Peyer's patch (tissue), 4 donors: ENCODE results near the gene EEF2. TPM values are rescaled to one million over a fixed set of nuclear protein-coding genes. Genes with fewer than 3 reads are reported as not detected.

Experiments
- DNase-seq, 3 donors: peaks; one replicate each; pipeline ENCODE4 v3.0.0-alpha.2; 2017 to 2019
- H3K27ac ChIP-seq, 4 donors: fragments of 200-600 bp; sonication (generic); one replicate each; pipeline ENCODE4 v1.5.1; 2016 to 2019
- H3K27me3 ChIP-seq, 2 donors: fragments of 200-600 bp; sonication (generic); one replicate each; pipeline ENCODE4 v1.5.1; 2019
- H3K36me3 ChIP-seq, 3 donors: fragments of 200-600 bp; sonication (generic); one replicate each; pipeline ENCODE4 v1.5.1; 2016 to 2019
- H3K4me1 ChIP-seq, 4 donors: fragments of 200-600 bp; sonication (generic); one replicate each; pipeline ENCODE4 v1.5.1; 2016 to 2019
- H3K4me3 ChIP-seq, 4 donors: fragments of 200-600 bp; sonication (generic); 1 replicate in 3 of 4; 2 replicates in 1 of 4; pipeline ENCODE4 v1.5.1; 2016 to 2019; ENCODE audit warnings: mild to moderate bottlenecking in 1 of 4
- H3K9me3 ChIP-seq, 4 donors: fragments of 200-600 bp; sonication (generic); one replicate each; pipeline ENCODE4 v1.5.1; 2016 to 2019; ENCODE audit warnings: mild to moderate bottlenecking in 1 of 4
- POLR2A ChIP-seq, 2 donors: fragments of 450-650 bp; IDR thresholded peaks; one replicate each; pipeline ENCODE4 v1.5.1; 2017; ENCODE audit warnings: antibody characterized with exemption in 2 of 2, mild to moderate bottlenecking in 2 of 2, moderate library complexity in 2 of 2
- total RNA-seq, 4 donors: library from RNA; depleted of rRNA; stranded (reverse); fragments of >200 nt; gene quantifications; one replicate each; pipeline ENCODE4 v1.1.0, GENCODE V29; 2016
- TF ChIP-seq, protein P1 (sequence below), 6 experiments: fragments of 450-650 bp in 4 of 6; fragments of 200-600 bp in 2 of 6; sonication (generic) in 1 of 6; IDR thresholded peaks; one replicate each; pipeline ENCODE4 v1.5.1; 2017 to 2019; ENCODE audit warnings: antibody characterized with exemption in 6 of 6, mild to moderate bottlenecking in 3 of 6, moderate library complexity in 1 of 6

EEF2 gene
- 1,000 to 10,000 TPM in 3 of 4 donors, 100 to 1,000 TPM in 1; 914 to 1,425 (median 1,203) TPM for total RNA-seq

DNA sequence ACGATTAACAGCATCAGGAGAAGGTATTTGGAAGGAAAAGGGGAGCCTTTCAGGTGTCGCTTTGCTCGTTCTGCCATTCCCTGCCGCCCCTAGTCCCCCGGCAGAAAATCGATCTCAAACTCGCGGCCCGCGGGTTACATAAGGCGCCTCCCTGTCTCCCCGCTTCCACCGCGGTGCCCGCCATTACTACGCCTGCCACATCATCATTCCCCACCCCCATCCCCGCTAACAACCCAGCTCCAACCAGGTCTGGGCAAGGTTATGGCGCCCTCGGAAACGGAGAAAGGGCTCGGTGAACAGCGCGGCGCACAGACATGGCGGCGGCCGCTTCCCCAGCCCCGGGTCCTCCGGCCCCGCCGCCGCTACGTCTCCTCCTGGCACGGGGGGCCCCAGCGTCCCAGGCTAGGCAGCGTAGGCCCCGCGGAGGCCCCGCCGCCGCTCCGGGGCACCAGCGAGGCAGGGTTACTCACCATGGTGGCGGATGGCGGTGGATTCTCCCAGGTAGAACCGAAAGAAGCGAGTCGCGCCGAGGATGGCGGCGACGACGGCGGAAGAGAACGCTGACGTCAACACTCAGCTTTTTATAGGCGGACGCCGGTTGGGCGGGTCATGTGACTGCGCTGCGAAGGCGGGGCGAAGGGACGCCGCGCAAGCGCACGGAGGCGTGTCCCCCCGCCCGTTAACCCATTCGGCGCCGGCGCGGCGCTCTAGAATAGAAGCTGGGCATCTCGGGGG is at the start of gene EEF2:
Gene EEF2 (minus strand): TSS at position 556 of the 735 bp plus-strand sequence. CDS start 83 bp downstream, at position 473.
- Histone ChIP-seq H3K4me1 (peaks cover 9 to 40% (median 16%) of the 10 kb centered on the region in 4 donors), H3K27me3 (no peaks in the 10 kb centered on the region)
- TF ChIP-seq POLR2A (IDR thresholded peaks at IDR 0.05) = peak; percentile 99 to 100
- TF ChIP-seq, protein P1, sequence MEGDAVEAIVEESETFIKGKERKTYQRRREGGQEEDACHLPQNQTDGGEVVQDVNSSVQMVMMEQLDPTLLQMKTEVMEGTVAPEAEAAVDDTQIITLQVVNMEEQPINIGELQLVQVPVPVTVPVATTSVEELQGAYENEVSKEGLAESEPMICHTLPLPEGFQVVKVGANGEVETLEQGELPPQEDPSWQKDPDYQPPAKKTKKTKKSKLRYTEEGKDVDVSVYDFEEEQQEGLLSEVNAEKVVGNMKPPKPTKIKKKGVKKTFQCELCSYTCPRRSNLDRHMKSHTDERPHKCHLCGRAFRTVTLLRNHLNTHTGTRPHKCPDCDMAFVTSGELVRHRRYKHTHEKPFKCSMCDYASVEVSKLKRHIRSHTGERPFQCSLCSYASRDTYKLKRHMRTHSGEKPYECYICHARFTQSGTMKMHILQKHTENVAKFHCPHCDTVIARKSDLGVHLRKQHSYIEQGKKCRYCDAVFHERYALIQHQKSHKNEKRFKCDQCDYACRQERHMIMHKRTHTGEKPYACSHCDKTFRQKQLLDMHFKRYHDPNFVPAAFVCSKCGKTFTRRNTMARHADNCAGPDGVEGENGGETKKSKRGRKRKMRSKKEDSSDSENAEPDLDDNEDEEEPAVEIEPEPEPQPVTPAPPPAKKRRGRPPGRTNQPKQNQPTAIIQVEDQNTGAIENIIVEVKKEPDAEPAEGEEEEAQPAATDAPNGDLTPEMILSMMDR (IDR thresholded peaks at IDR 0.05) = peak in 2 of 6 experiments; percentile 7 to 21

GRCh38 chr19:4034048-4035017 is 49.1 kb upstream of the EEF2 start:
- Histone ChIP-seq H3K27me3 (no peaks in the 10 kb centered on the region), H3K4me3 (no peak overlapping the region), H3K27ac (no peak overlapping the region), H3K36me3 (peaks cover 0 to 79% (median 0%) of the 10 kb centered on the region in 3 donors), H3K4me1 (no peaks in the 10 kb centered on the region), H3K9me3 (no peaks in the 10 kb centered on the region)
- DNase-seq = no peak
- no peak for TF ChIP-seq POLR2A (IDR thresholded peaks at IDR 0.05)

More for the DNA sequence above, at the start of gene EEF2:
- H3K36me3 ChIP-seq = peaks cover 0 to 41% (median 9%) of the 10 kb centered on the region in 3 donors
- peak within 1 kb of the TSS; percentile 90 to 99 (median 97) for H3K27ac ChIP-seq
- peak; percentile 87 to 95 (median 92) for DNase-seq
- H3K4me3 ChIP-seq = peak within 1 kb of the TSS; percentile 80 to 97 (median 92)
- no peaks in the 10 kb centered on the region for H3K9me3 ChIP-seq

DNA sequence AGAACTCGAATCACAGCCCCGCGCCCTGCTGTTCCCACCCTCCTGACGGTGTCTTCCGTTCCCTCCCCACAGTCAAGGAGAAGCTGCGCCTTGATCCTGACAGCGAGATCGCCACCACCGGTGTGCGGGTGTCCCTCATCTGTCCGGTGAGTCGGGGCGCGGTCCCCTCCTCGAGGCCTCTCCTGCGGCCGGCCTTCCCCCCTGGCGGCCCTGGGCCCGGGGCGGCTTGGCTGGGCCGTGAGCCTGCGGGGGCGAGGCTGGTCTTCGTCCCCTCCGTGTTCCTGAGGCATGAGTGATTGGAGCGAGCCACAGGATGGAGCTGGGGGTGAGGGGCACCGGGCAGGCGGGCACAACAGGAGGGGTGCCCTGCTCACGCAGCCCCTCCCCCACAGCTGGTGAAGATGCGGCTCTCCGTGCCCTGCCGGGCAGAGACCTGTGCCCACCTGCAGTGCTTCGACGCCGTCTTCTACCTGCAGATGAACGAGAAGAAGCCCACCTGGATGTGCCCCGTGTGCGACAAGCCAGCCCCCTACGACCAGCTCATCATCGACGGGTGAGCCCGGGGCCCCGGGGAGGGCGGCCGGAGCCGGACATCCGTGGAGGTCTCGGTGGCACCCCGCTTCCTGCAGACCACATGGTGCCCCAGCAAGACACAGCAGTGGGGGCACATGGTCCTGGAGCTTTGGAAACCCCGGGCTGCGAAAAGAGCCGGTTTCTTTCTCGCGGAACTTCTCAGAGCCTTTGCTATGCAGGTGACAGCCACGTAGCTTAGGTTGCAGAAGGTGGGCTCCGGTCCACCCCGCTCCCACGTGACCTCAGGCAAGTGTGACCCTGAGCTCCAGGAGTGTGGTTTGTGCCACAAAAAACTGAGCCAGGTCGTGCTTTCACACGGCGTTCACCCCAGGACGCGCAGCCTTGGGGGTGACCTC is 48.0 kb upstream of the EEF2 start:
- Histone ChIP-seq H3K27me3 (no peaks in the 10 kb centered on the region), H3K4me3 (no peak overlapping the region), H3K4me1 (no peaks in the 10 kb centered on the region), H3K27ac (no peak overlapping the region), H3K36me3 (peaks cover 0 to 85% (median 0%) of the 10 kb centered on the region in 3 donors), H3K9me3 (no peaks in the 10 kb centered on the region)
- no peak for TF ChIP-seq POLR2A (IDR thresholded peaks at IDR 0.05)
- TF ChIP-seq, protein P1 (IDR thresholded peaks at IDR 0.05) = no peak
- no peak for DNase-seq

- H3K4me3 ChIP-seq = no peak overlapping the region
- H3K4me1 ChIP-seq = no peaks in the 10 kb centered on the region
- no peaks in the 10 kb centered on the region for H3K27me3 ChIP-seq
- H3K27ac ChIP-seq = no peak overlapping the region
- no peaks in the 10 kb centered on the region for H3K9me3 ChIP-seq
- no peak for DNase-seq
- H3K36me3 ChIP-seq = peaks cover 0 to 85% (median 0%) of the 10 kb centered on the region in 3 donors
- TF ChIP-seq, protein P1 (IDR thresholded peaks at IDR 0.05) = no peak
- no peak for TF ChIP-seq POLR2A (IDR thresholded peaks at IDR 0.05)
Observed at GRCh38 chr19:4032436-4032835, 47.2 kb upstream of the EEF2 start.

GRCh38 chr19:4031420-4031819 is 46.2 kb upstream of the EEF2 start:
- peaks cover 0 to 78% (median 0%) of the 10 kb centered on the region in 3 donors for H3K36me3 ChIP-seq

More at GRCh38 chr19:4031420-4031819, 46.2 kb upstream of the EEF2 start:
- Histone ChIP-seq H3K27ac (no peak overlapping the region), H3K4me3 (no peak overlapping the region), H3K27me3 (no peaks in the 10 kb centered on the region), H3K4me1 (no peaks in the 10 kb centered on the region), H3K9me3 (no peaks in the 10 kb centered on the region)
- DNase-seq = no peak
- TF ChIP-seq, protein P1 (IDR thresholded peaks at IDR 0.05) = no peak
- TF ChIP-seq POLR2A (IDR thresholded peaks at IDR 0.05) = no peak
